ENCODE data around the gene CASKIN1.

GRCh38 chr16:2155091-2155950, 41.1 kb downstream of the CASKIN1 start, which contains the start of gene TRAF7:
- TF ChIP-seq, protein P1, sequence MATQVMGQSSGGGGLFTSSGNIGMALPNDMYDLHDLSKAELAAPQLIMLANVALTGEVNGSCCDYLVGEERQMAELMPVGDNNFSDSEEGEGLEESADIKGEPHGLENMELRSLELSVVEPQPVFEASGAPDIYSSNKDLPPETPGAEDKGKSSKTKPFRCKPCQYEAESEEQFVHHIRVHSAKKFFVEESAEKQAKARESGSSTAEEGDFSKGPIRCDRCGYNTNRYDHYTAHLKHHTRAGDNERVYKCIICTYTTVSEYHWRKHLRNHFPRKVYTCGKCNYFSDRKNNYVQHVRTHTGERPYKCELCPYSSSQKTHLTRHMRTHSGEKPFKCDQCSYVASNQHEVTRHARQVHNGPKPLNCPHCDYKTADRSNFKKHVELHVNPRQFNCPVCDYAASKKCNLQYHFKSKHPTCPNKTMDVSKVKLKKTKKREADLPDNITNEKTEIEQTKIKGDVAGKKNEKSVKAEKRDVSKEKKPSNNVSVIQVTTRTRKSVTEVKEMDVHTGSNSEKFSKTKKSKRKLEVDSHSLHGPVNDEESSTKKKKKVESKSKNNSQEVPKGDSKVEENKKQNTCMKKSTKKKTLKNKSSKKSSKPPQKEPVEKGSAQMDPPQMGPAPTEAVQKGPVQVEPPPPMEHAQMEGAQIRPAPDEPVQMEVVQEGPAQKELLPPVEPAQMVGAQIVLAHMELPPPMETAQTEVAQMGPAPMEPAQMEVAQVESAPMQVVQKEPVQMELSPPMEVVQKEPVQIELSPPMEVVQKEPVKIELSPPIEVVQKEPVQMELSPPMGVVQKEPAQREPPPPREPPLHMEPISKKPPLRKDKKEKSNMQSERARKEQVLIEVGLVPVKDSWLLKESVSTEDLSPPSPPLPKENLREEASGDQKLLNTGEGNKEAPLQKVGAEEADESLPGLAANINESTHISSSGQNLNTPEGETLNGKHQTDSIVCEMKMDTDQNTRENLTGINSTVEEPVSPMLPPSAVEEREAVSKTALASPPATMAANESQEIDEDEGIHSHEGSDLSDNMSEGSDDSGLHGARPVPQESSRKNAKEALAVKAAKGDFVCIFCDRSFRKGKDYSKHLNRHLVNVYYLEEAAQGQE (IDR thresholded peaks at IDR 0.05; ENCODE audit: insufficient read depth in 1 of 2, low read depth in 2 of 2, low read length in 2 of 2) = peak in 1 of 2 experiments; percentile 68; a peak in 1 of 4 replicates
- TF ChIP-seq POLR2AphosphoS5 (IDR thresholded peaks at IDR 0.05; ENCODE audit: low read depth, low read length) = peak; percentile 100
- TF ChIP-seq TAF1 (IDR thresholded peaks at IDR 0.05; ENCODE audit: borderline replicate concordance, insufficient read depth, low read length) = peak; percentile 99
- peak; percentile 67; the same call in 1 of the 2 replicates for TF ChIP-seq SIN3A (IDR thresholded peaks at IDR 0.05; ENCODE audit: borderline replicate concordance, insufficient read depth, low read length)

All from PFSK-1 (cell line).